ENCODE data around the gene CNTNAP2. TPM values are rescaled to one million over a fixed set of nuclear protein-coding genes. Genes with fewer than 3 reads are reported as not detected.

CNTNAP2 gene
- total RNA-seq, 1 donor from 2014 or later = 2.0 TPM

DNA sequence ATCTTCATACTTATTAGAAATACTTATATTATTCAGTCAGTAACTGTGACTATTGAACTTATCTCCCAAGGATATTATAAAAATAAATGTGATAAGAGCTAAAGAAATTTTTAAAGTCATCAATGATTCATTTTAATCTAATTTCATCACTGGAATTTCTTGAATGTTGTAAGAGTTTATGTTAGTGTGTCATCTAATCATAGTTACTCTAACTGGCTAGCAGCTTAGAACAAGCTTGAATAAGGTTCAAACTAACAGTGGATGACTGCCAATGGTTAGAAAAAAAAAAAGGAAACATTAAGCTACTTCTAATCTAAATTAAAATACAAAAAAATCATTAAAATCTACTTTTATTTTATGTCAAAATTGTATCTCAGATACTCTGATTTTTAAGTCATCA is 1066.3 kb downstream of the CNTNAP2 start:
- ATAC-seq (no peak), DNase-seq (ENCODE audit: low spot score) (no peak)

DNA sequence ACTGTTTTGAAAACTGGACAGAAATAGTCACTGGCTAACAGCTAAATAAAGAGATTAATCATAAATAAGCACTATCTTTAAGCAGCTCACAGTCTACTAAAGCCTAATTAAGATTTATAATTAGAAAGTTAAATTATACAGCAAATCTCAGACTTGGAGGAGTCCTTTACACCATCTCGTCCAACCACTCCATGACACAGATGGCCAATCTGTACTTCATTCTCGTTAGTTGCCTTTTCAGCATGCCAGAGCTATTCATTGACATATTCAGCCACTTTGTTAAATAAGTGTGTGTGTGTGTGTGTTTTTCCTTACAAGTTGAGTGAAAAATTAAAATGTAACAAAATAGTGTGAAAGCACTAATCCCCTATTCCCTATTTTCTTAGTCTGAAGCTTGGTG is 1066.7 kb downstream of the CNTNAP2 start:
- no peak for ATAC-seq
- DNase-seq (ENCODE audit: low spot score) = no peak

GRCh38 chr7:147188467-147188866 is 1071.9 kb downstream of the CNTNAP2 start:
- no peak for ATAC-seq
- DNase-seq (ENCODE audit: low spot score) = no peak

- DNase-seq (ENCODE audit: low spot score) (no peak), ATAC-seq (no peak)
Measured at GRCh38 chr7:147193476-147193875, 1076.9 kb downstream of the CNTNAP2 start.

- DNase-seq (ENCODE audit: low spot score) (no peak), ATAC-seq (no peak)
Measured at GRCh38 chr7:147196481-147196880, 1079.9 kb downstream of the CNTNAP2 start.

GRCh38 chr7:147197006-147197405 is 1080.4 kb downstream of the CNTNAP2 start:
- no peak for DNase-seq (ENCODE audit: low spot score)
- no peak for ATAC-seq

- DNase-seq (ENCODE audit: low spot score) (no peak), ATAC-seq (no peak)
Measured at GRCh38 chr7:147199868-147200267, 1083.3 kb downstream of the CNTNAP2 start.

GRCh38 chr7:147207988-147208387 is 1091.4 kb downstream of the CNTNAP2 start:
- DNase-seq (ENCODE audit: low spot score) (no peak), ATAC-seq (no peak)

GRCh38 chr7:147231275-147231674 is 1114.7 kb downstream of the CNTNAP2 start:
- DNase-seq (ENCODE audit: low spot score) (no peak), ATAC-seq (no peak)

DNA sequence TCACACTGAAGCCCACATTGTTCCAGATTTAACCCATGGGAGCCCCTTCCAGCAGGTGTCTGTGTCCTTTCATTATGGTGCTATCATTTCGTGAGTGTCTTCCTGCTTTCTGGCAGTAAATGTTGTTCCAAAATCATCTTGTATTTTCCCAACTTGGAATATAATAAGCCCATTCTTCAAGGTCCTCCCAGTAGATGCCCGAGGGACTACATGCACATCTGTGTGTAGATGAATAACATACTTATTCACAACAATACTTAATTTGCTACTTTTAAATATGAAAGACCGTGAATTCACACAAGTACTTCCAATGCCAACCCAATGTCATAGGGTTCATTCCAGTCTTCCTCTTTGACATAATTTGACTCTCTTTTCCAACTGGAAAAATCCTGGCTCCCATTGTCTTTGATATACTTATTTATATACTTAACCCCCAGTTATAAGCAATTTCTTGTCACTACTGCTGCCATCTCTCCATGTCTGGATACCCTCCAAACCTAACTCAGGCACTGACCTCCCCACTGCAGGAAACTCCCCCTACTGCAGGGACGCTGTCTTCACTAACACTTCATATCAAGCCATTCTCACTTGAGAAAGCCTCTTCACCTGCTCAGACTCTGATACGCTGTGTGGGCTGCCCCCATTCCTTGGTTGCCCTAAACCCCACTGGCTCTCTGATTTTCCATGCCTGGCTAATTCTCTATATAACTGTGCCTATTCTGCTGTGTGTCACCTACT is 1119.2 kb downstream of the CNTNAP2 start:
- DNase-seq (ENCODE audit: low spot score) (no peak), ATAC-seq (no peak)

- DNase-seq (ENCODE audit: low spot score) = no peak
- no peak for ATAC-seq
Measured at GRCh38 chr7:147240468-147240867, 1123.9 kb downstream of the CNTNAP2 start.

- peak; percentile 48 for DNase-seq (ENCODE audit: low spot score)
- ATAC-seq = peak; percentile 88
Measured at GRCh38 chr7:147245274-147245673, 1128.7 kb downstream of the CNTNAP2 start.

GRCh38 chr7:147249956-147250355 is 1133.4 kb downstream of the CNTNAP2 start:
- ATAC-seq (no peak), DNase-seq (ENCODE audit: low spot score) (no peak)

DNA sequence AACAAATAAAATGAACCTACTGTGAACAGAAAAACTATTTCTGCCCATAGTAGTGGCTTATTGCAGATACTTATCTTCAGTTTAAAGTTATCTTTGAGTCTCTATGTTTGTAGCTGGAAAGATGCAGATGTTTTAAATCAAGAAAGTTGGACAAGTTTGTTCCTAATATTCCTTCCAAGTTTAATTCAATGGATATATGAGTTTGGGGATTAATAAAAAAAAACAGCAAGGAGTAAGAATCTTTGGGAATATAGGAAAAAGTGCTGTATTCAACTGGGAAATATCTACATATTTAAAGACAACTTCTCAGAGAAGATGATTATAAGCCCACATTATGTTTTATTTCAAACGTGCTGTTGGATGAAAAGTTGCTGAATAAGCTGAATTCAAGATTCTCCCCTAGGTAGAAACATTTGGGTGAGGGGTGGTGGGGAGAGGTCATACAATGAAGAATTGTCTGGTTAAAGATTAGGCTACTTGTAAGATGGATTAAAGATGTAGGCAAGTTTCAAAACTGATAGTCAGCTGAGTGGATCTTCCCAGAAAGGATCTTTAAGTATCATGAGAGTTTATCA is 1135.2 kb downstream of the CNTNAP2 start:
- DNase-seq (ENCODE audit: low spot score) (no peak), ATAC-seq (no peak)

DNA sequence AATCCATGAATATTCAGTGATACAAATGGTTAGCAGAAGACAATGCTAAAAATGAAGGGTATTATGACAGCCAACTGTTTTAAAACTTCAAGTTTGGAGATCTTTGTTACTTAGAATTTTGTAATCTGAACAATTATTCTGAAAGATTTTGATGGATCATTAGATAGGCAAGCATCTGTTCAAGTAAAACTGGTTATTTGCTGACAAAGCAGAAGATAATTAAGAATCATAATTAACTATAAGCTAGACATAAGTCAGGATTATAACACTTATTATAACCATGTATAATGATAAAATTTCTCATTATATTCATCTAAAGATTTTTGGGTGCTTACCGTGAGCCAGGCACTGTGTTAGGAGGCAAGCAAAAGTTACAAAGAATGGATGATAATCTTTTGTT is 1145.1 kb downstream of the CNTNAP2 start:
- ATAC-seq (no peak), DNase-seq (ENCODE audit: low spot score) (no peak)

DNA sequence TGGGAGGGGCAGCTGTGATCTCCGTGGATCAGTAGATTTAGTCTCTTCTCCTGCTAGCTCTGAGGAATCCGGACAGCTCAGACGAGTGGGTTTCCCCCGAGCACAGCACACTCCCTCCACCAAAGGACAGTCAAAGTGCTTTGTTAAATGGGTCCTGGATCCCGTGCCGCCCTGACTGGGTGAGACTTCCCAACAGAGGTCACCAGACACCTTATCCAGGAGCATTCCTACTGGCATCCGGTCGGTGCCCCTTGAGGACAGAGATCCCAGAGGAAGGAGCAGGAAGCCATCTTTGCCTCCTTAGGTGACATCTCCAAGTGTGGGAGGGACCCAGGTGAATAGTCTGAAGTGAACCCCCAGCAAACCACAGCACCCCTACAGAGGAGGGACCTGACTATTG is 1148.9 kb downstream of the CNTNAP2 start:
- DNase-seq (ENCODE audit: low spot score) = no peak
- no peak for ATAC-seq

DNA sequence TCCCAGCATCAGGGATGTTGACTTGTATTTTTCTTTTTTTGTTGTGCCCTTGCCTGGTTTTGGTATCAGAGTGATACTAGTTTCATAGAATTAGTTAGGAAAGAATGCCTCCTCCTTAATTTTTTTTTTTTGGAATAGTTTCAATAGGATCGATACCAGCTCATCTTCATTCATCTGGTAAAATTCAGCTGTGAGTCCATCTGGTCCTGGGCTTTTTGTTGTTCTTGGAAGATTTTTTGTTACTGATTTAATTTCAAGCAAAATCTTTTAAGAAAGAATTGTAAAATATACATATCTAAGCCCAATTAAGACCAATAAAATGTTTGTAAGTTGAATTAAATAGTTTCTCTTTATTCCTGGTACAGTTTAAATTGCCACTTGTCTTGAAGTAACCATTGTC is 1159.5 kb downstream of the CNTNAP2 start:
- DNase-seq (ENCODE audit: low spot score) (no peak), ATAC-seq (no peak)

GRCh38 chr7:147276783-147277370 is 1160.3 kb downstream of the CNTNAP2 start:
- no peak for ATAC-seq
- no peak for DNase-seq (ENCODE audit: low spot score)

DNA sequence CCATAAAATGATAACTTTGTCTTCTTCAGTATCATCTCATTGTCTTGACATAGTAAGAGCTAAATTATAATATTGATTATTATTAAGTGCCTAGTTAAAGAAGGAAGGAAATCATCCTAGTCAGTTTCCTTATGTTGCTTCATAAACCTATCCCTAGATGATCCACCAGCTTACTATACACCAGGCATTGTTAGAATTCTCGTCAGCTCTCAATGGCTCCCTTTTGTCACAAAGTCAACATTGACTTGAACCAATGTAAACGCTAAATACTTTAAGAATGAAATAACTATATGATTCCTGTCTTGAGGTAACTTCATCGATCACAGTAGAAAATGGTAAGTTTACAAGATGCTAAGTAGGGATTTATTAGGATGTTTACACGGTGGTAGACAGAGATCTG is 1162.9 kb downstream of the CNTNAP2 start:
- ATAC-seq = no peak

DNA sequence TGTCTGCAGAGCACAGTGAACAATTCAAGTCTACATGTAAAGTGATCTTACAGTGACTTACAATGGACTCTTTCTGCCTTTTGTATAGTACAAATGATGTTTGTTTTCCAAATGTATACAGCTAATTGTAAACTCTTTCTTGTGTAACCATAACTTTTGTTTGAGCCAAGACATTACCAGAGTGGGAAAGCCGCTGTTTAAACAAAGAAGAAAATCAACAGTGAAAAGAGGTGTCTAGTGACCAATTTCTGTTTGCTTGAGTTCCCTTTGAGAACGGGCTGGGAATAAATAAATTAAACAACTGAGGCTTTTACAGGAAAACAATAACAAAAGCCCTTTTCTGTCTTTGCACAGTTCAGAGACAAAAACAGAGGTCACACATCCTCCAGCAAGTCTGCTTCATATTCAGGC is 1163.4 kb downstream of the CNTNAP2 start:
- DNase-seq (ENCODE audit: low spot score) = no peak
- no peak for ATAC-seq

More for the DNA sequence above, 1162.9 kb downstream of the CNTNAP2 start:
- no peak for DNase-seq (ENCODE audit: low spot score)

GRCh38 chr7:147282204-147282603 is 1165.6 kb downstream of the CNTNAP2 start:
- no peak for DNase-seq (ENCODE audit: low spot score)
- no peak for ATAC-seq

DNA sequence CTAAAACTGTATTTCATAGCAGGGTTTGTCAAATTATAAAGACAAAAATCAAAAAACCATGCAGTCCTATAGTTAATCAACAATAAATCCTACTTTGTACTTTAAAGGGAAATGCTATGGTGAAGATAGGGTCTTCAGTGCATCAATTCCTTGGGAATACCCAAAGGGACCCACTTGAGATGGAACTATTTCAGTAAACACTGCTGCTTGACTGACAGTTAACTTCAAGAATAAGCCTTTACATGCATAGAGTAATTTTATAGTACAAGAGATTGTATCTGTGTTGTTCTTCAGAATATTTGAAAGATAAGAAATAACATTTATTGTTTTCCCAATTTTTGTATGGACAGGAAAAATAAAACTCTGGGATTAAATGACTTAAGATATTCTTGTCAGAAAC is 1179.6 kb downstream of the CNTNAP2 start:
- ATAC-seq = no peak

More for the DNA sequence above, 1179.6 kb downstream of the CNTNAP2 start:
- DNase-seq (ENCODE audit: low spot score) = no peak

Data from left lobe of liver (tissue), 2 donors.